ENCODE measurements around the gene FCN2. TPM values are rescaled to one million over a fixed set of nuclear protein-coding genes. Genes with fewer than 3 reads are reported as not detected.

The FCN2 gene
- total and polyA plus RNA-seq, 2 of the 4 experiments (the other 2 are of a cell fraction), result not detected

DNA sequence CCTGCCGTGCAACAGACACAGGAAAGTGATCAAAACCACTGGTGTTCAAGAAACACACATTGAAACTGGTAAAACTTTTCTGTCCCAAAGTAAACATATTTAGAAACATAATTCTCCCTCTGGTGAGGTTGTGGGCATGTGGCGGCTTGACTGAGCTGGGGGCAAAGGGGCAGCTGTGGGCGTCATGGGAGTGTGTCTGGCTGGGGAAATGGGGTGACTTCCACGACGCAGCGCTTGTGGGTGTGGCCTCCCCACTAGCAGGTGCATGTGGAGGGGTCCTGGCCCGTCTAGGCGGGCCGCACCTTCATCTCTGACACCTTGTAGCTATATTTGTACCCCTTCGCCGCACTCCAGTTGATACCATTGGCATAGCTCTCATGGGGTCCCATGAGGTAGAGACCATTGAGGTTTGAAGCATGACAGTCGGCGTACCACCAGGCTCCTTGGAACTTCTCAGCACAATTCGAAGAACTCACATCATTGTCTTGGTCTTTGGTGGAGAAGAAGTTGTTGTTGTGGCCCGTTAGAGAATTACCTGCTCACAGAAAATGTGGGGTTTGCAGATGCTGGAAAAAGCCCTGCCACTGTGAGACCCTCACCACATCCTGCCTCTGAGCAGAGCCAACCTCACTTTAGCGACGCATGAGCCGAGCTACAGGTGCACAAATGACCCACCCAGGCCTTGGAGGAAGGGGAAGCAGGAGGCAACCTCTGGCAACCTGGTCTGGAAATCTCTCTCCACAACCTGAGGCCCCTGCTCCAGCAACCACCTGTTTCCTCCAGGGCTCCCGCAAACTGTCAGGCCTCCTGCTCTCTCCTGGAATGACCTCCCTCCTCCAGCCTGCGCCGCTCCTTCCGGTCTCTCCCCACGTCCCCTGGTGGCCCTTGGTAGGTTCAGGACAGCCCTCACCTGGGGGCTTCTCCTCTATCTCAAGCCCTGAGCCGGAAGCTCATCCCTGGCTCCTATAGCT lies 29.2 kb downstream of the FCN2 start (continued):
- TF ChIP-seq RCOR1 (IDR thresholded peaks at IDR 0.05; ENCODE audit: insufficient replicate concordance, low read length), result no peak

DNA sequence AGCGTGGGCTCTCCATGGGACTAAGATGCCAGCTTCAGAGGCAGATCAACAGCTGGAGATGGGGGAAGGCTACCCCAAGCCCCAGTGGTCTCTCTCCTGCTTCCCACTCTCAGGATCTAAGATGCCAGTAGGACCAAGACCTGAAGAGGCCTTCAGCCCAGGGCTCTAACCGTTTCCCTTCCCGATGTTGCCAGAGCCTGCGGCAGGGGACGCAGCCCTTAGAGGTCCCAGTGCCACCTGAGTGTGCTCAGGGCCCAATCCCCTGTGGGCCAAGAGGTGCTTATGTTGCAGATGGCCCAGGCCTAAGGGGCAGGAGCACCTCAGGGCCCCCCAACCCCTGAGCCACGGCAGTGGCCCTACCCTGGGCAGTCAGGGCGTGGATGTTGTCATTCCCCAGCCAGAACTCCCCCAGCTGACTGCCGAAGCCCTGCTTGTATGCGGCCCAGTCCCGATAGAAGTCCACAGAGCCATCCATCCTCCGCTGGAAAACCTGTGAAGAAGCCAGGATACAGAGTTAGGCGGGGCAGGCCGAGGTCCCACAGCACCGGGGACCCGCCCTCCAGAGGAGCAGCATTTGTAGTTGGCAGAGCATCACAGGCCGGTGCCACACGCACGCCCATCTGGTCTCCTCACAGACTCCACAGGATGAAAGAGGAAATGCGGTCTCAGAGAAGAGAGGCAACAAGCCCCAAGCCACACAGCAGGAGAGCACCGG lies 31.7 kb downstream of the FCN2 start:
- no peaks in the 10 kb centered on the region for H3K9me3 ChIP-seq (ENCODE audit: control insufficient read depth, insufficient read depth, low read length)
- TF ChIP-seq BHLHE40 (IDR thresholded peaks at IDR 0.05; ENCODE audit: low read depth, low read length) (no peak), CEBPB (IDR thresholded peaks at IDR 0.05; ENCODE audit: low read depth, low read length) (no peak), MAZ (IDR thresholded peaks at IDR 0.05; ENCODE audit: borderline replicate concordance, low read depth, low read length) (no peak), RCOR1 (IDR thresholded peaks at IDR 0.05; ENCODE audit: insufficient replicate concordance, low read length) (no peak), SMC3 (IDR thresholded peaks at IDR 0.05; ENCODE audit: low read depth, low read length) (no peak), POLR2A (IDR thresholded peaks at IDR 0.05; ENCODE audit: low read depth, low read length) (no peak), NFE2L2 (IDR thresholded peaks at IDR 0.05; ENCODE audit: low read depth, low read length) (no peak), RFX5 (IDR thresholded peaks at IDR 0.05; ENCODE audit: low read depth, low read length) (no peak), MAFK (IDR thresholded peaks at IDR 0.05; ENCODE audit: low read depth, low read length) (no peak), CHD1 (IDR thresholded peaks at IDR 0.05; ENCODE audit: low read depth, low read length) (no peak)
- TF ChIP-seq, protein P1, sequence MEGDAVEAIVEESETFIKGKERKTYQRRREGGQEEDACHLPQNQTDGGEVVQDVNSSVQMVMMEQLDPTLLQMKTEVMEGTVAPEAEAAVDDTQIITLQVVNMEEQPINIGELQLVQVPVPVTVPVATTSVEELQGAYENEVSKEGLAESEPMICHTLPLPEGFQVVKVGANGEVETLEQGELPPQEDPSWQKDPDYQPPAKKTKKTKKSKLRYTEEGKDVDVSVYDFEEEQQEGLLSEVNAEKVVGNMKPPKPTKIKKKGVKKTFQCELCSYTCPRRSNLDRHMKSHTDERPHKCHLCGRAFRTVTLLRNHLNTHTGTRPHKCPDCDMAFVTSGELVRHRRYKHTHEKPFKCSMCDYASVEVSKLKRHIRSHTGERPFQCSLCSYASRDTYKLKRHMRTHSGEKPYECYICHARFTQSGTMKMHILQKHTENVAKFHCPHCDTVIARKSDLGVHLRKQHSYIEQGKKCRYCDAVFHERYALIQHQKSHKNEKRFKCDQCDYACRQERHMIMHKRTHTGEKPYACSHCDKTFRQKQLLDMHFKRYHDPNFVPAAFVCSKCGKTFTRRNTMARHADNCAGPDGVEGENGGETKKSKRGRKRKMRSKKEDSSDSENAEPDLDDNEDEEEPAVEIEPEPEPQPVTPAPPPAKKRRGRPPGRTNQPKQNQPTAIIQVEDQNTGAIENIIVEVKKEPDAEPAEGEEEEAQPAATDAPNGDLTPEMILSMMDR (conservative IDR thresholded peaks at IDR 0.05; ENCODE audit: low read depth, low read length), result no peak
- no peaks in the 10 kb centered on the region; the same call in 1 of the 2 replicates for H3K9me1 ChIP-seq (ENCODE audit: insufficient read depth, low read length)
- ATAC-seq (ENCODE audit: low read depth) (no peak), DNase-seq (no peak)
- CTCF ChIA-PET, result no interaction called here
- 71% methylated on average over 11 of the region's 20 CpGs; no CpG with 5 or more reads in 1 of the 2 experiments for WGBS, 2 experiments (ENCODE audit: extremely low coverage in 2 of 2, insufficient read length in 1 of 2)
- H3K18ac ChIP-seq (ENCODE audit: low read depth, low read length), result no peak overlapping the region
- POLR2A ChIA-PET (ENCODE audit: unreplicated experiment), result no interaction called here
- no peak overlapping the region for H3K27ac ChIP-seq (ENCODE audit: insufficient read depth, low read length)
- H2BK20ac ChIP-seq (ENCODE audit: low read depth, low read length), result no peak overlapping the region
- no peak overlapping the region for H4K5ac ChIP-seq (ENCODE audit: low read depth, low read length)
- no peak overlapping the region for H3K4ac ChIP-seq (ENCODE audit: low read depth, low read length)
- H4K8ac ChIP-seq (ENCODE audit: low read depth in 2 of 2, low read length in 2 of 2), result no peak overlapping the region
- in situ Hi-C loops (cut with MboI; ENCODE audit: low sequenced_read_pairs), result no loop called here
- no peak overlapping the region for H3K4me2 ChIP-seq (ENCODE audit: low read depth, low read length)
- H2BK15ac ChIP-seq (ENCODE audit: low read depth, low read length), result no peak overlapping the region
- H3K4me3 ChIP-seq (ENCODE audit: insufficient read depth, low read depth, low read length), result no peak overlapping the region
- no peak overlapping the region for H3K14ac ChIP-seq (replicated peaks; ENCODE audit: low read depth, low read length)
- no peak overlapping the region for H2AK5ac ChIP-seq (ENCODE audit: low read depth, low read length)
- H3K36me3 ChIP-seq (ENCODE audit: control insufficient read depth, insufficient read depth, low read length), result no peaks in the 10 kb centered on the region
- peaks cover 51% of the 10 kb centered on the region for H3K27me3 ChIP-seq (ENCODE audit: control insufficient read depth, insufficient read depth, low read length)
- H3K56ac ChIP-seq (ENCODE audit: extremely low read depth, insufficient read depth, low read length), result no peak overlapping the region
- intact Hi-C loops (cut with micrococcal nuclease), result no loop called here
- no peak overlapping the region for H3K23ac ChIP-seq (ENCODE audit: low read depth, low read length)
- no peaks in the 10 kb centered on the region for H3K4me1 ChIP-seq (ENCODE audit: control insufficient read depth, insufficient read depth, low read length)
- H3K9ac ChIP-seq (ENCODE audit: low read depth, low read length), result no peak overlapping the region
- no TSS peak for BruUV-seq (replicated peaks)
- dilution Hi-C loops (cut with HindIII; ENCODE audit: low sequenced_read_pairs, unreplicated experiment), result no loop called here
- no peak overlapping the region for H2BK5ac ChIP-seq (ENCODE audit: low read depth, low read length, poor library complexity, severe bottlenecking)
- no peak overlapping the region for H2AK9ac ChIP-seq (replicated peaks; ENCODE audit: low read depth, low read length, poor library complexity)
- H3K79me1 ChIP-seq (ENCODE audit: low read depth in 1 of 2, low read length in 2 of 2), result no peaks in the 10 kb centered on the region
- no peak overlapping the region for H4K91ac ChIP-seq (ENCODE audit: insufficient read depth, low read depth, low read length)
- H2BK120ac ChIP-seq (ENCODE audit: low read depth, low read length), result no peak overlapping the region
- H2AFZ ChIP-seq (replicated peaks; ENCODE audit: low read length, poor library complexity), result no peak overlapping the region
- no peaks in the 10 kb centered on the region for H4K20me1 ChIP-seq (ENCODE audit: insufficient read depth, low read length)

Data from IMR-90 (cell line).